Fibroblast of skin of left biceps (primary cell): ENCODE measurements around the gene PIP4P1.

ENCODE experiments used
- DNase-seq, 2 experiments: peaks; one replicate each; pipeline ENCODE4 v3.0.0-alpha.2; 2013; ENCODE audit warnings: low read depth in 2 of 2

Gene PIP4P1

GRCh38 chr14:20435582-20436362 is 25.5 kb downstream of the PIP4P1 start, which contains the start of gene KLHL33:
Gene KLHL33 (minus strand): TSS chr14:20436166. CDS start chr14:20435811, 355 bp downstream.
- no peak for DNase-seq

GRCh38 chr14:20434701-20435581 is 26.3 kb downstream of the PIP4P1 start:
- no peak for DNase-seq

GRCh38 chr14:20429801-20430669 is 31.2 kb downstream of the PIP4P1 start:
- DNase-seq = no peak

- no peak for DNase-seq
Observed at GRCh38 chr14:20428802-20429201, 32.4 kb downstream of the PIP4P1 start.

GRCh38 chr14:20428010-20428365 is 33.2 kb downstream of the PIP4P1 start:
- no peak for DNase-seq

GRCh38 chr14:20427231-20428009 is 33.8 kb downstream of the PIP4P1 start:
- no peak for DNase-seq

- no peak for DNase-seq
Observed at GRCh38 chr14:20424851-20425250, 36.4 kb downstream of the PIP4P1 start.

- no peak for DNase-seq
Observed at GRCh38 chr14:20422886-20423285, 38.3 kb downstream of the PIP4P1 start.

GRCh38 chr14:20421267-20421666 is 40.0 kb downstream of the PIP4P1 start:
- DNase-seq = no peak

GRCh38 chr14:20419419-20419818 is 41.8 kb downstream of the PIP4P1 start:
- no peak for DNase-seq

- DNase-seq = no peak
Observed at GRCh38 chr14:20418501-20418909, 42.7 kb downstream of the PIP4P1 start.

GRCh38 chr14:20417250-20418186 is 43.7 kb downstream of the PIP4P1 start:
- no peak for DNase-seq

GRCh38 chr14:20416223-20416622 is 45.0 kb downstream of the PIP4P1 start:
- DNase-seq = no peak

- peak in 1 of 2 experiments; percentile 8 for DNase-seq
Observed at GRCh38 chr14:20415782-20416206, 45.4 kb downstream of the PIP4P1 start.

GRCh38 chr14:20413744-20414082 is 47.5 kb downstream of the PIP4P1 start:
- no peak for DNase-seq

- DNase-seq = peak; percentile 37 to 45
Observed at GRCh38 chr14:20412876-20413743, 48.1 kb downstream of the PIP4P1 start, which contains the start of gene TEP1. Gene TEP1 (minus strand): TSS chr14:20413501. CDS start chr14:20408439, 5,062 bp downstream.

- DNase-seq = no peak
Observed at GRCh38 chr14:20412411-20412810, 48.8 kb downstream of the PIP4P1 start.

GRCh38 chr14:20409226-20409625 is 52.0 kb downstream of the PIP4P1 start:
- peak; percentile 10 to 30 for DNase-seq
